GM18868 (cell line): Measurements from ENCODE around the gene EDIL3.
"Not testable (repeated sequence)": the region's sequence is repeated elsewhere in the genome, so short reads cannot be mapped to it uniquely, and the experiment has no call there.

Source experiments
- ATAC-seq: cut with Tn5 transposase; IDR thresholded peaks from one replicate; pipeline ENCODE4 v1.9.1; 2021; ENCODE audit warnings: mild to moderate bottlenecking, moderate library complexity; ENCODE audit not compliant: unreplicated experiment

The EDIL3 gene

DNA sequence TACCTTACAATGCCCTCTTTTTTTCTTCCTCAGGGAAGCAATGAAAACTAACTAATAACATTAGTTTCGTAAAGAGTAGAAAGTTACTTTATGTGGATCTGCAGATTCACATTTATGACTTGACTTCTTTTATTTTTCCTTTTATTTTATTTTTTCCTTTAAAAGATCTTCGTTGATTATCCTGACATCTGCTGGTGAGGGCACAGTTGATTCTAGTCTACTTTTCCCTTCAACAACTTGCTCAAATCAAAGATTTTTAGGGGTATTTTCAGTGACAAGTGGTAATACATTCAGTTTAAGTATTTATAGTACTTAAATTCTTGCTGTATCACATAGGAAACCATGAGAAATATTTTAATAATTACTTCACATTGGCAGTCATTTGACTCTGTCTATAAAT lies 4.9 kb downstream of the EDIL3 start:
- ATAC-seq = no peak

DNA sequence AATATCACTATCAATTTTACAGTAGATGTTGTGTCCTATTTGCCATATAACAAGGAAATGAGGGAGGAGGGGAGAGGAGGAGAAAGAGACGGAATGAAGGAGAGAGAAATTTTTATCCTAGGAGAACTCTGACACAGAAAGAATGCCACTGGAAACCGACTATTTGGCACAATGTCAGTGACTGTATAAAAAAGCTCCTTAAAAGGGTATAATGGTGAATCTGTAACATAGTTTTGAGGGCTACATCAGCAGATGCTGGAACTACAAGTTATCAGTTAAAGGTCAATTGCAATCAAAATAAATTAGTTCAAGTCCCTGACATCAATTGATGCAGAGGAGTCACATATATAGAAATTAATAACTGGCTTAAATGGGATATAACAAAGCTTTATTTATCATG lies 5.7 kb downstream of the EDIL3 start:
- no peak for ATAC-seq

DNA sequence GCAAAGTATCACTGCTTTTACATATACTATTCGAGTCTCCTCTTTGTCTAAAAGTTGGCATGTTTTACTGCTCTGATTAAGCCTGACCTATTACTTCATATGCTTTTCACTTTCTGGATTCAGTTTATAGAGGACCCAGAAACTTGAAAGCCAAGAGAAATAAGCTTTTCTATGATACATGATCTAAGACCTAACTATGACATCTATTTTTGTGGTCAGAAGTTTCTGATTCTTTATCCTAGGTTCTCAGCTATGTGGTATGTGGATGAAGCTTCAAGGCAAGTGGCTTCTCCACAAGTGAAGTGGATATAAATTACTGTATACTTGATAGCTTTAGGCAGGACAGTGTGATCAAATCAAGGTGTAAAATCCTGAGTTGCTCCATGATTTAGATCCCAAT lies 6.3 kb downstream of the EDIL3 start:
- ATAC-seq = no peak

DNA sequence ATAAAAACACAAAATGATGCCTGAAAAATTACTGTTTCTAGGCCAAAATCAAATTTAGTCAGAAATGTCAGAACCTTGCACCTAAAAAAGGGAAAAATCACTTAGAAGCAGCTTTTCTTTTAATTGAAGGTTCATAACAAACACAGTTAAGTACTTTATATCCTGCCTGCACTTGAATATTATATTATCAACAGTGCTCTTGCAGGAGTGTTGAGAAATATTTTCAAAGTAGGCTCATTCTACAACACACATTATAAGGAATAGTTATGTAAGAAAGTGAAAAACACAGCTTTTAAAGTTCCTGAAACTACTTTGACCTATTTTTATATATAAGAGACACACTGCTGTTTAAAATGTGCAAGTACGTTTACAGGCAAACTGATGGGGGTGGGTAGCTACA lies 8.3 kb downstream of the EDIL3 start:
- no peak for ATAC-seq

DNA sequence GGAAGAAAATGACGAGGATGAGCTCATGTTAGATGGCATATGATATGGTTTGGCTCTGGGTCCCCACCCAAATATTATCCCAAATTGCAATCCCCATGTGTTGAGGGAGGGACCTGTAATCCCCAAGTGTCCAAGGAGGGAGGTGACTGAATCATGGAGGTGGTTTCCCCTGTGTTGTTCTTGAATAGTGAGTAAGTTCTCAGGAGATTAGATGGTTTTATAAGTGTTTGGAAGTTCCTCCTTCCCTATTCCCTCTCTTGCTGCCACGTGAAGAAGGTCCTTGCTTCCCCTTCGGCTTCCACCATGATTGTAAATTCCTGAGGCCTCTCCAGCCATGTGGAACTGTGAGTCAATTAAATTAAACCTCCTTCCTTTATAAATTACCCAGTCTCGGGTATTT lies 10.1 kb downstream of the EDIL3 start:
- no peak for ATAC-seq

DNA sequence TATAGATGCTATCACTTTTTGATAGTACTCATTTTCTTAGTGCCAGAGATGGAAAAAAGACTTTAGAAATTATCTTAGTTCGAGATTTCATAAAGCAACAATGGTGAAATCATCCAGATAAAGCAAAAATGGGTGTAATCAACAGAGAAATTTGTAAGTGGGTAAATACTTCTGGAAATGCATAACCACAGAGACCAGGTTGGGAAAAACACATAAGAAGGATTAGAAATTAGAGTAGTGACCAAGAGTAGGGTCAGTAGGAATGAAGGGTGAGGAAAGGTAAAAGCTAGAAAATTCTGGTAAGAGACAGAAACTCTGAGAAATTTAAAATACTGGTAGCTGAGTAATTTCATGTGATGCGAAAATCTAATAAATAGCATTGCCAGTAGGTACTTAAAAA lies 11.2 kb downstream of the EDIL3 start:
- ATAC-seq = no peak

DNA sequence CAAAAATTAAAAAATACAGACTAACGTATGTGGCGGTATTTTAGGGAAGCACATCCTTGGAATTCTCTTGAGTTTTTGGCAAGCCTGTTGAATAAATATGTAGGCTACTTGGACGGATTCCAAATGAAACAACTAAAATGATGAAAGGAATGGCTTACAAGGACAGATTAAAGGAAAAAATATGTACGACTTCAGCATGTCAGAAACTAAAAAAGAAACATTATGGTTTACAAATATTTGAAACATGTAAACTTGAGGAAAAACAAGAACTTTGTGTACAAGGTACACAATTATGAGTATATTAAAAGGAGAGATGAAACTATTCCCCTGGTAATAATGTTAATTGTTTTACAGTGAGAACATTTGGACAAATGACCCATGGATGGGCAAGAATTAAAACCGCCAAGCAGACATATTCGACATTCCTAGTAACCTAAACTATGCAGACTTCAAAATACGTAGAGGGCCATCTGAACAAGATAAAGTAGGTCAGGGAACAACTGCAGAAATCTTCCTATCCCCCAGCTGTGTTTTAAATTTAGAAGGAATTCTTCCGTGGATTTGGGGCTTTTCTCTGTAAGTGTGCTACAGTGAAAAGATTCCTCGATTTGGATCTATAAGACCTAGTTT lies 12.5 kb downstream of the EDIL3 start:
- no peak for ATAC-seq

DNA sequence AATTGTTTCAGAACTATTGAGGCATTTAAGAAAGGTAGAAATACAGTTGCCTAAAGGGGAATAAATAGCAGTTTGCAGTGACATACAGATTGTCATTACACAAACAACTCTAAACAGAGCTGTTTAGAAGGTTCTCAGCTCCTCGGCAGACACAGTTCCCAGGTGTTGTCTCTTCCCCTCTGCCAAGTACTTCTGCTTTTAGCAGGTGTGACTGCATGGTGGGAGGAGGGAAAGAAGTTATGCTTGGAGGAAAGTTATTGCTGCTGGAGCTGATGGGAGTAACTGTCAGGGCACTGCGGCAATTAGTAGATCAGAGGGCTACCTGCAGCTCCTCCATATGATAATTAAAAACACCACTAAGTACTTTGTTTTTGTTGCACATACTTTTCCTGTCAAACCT lies 14.5 kb downstream of the EDIL3 start:
- ATAC-seq = no peak

DNA sequence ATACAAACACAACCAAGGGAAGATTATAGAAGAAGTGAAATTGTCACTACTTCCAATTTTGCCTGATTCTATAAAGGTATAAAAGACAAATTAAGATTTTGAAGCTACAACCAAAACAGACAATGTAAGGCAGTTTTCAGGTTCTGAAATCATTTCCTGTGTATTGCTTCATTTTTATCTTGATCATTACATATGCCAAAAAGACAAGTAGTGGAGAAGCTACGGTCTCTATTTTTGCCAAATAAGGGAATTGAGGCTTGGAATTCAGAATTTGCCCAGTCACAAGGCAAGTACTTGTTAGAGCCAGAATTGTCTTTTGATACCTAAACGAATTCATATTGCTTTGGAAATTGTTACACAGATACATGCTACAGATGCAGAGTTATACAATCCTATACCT lies 20.6 kb downstream of the EDIL3 start:
- ATAC-seq = no peak

DNA sequence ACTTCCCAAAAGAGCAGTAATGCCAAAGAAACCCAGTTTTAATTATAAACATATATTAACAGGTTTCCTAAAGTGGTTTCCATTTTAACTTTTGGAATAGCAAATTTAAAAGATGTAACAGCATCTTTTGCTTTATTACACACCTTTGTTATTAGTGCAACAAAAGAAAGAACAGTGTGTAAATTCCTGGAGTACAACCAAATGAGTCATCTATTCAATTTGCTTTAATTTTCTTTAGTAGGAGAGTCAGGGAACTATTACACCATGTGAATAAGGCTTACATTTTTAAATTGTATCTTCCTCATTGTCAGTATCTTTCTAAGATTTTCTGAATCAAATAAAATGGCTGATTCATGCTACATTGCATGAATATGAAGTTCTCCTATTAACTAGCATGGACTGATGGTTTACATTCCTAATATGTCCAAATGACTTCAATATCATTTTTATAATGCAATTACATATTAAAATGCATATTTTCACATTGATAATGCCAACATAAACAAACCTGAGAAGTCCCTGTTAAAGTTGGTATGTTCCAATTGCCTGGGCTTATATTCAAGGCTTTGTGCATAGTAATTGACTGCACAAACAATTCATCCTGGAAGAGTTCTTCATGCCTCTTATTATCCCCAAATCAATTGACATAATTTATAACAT lies 22.5 kb downstream of the EDIL3 start:
- ATAC-seq = no peak

DNA sequence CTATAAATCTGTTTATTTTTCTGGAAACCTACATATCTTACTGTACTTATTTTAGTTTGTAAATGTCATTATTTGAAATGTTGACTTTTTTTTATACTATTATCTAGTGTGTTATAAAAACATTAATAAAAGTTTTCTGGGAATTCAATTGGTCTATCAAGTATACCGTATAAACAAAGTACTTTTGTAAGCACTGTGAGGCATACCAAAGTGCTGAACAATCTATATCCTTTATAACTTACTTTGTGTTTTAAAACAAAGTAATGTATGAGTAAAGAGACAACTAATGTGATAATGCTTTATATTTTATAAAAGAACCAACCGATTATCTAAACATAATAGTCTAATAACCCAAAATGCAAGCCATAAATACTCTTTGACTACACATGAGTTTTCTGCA lies 23.1 kb downstream of the EDIL3 start:
- ATAC-seq = no peak

DNA sequence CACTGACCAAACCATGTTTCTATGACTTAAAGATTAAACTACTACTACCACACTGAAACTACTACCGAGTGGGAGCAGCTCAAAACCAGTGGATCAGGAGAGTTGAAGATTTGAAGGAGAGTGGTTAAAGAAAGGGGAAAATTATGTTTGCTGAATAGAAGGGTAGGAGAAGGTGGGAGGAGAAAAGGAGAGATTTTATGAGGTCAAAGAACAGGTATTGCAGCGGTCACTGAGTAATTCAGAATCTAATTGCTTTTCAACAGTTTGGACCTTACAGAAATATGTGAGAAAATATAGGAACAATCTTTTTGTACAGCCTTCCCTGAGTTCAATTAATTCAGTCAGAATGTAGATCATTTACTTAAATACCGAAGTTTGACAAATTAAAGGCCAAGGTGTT lies 24.6 kb downstream of the EDIL3 start:
- ATAC-seq = no peak

DNA sequence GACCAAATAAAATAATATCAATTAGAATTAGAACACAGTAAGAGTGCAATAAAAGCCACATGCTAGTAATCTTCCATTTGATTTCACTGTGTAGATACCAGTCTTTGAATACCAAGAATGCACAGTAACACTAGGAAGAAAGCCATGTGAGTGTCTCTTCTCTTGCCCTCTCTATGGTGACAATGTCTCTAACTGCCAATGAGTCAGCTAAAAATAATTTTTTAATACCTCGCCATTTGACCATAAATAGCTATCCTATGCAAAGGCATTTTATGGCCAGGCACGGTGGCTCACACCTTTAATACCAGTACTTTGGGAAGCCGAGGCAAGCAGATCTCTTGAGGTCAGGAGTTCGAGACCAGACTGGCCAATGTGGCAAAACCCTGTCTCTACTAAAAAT lies 30.6 kb downstream of the EDIL3 start:
- no peak for ATAC-seq

DNA sequence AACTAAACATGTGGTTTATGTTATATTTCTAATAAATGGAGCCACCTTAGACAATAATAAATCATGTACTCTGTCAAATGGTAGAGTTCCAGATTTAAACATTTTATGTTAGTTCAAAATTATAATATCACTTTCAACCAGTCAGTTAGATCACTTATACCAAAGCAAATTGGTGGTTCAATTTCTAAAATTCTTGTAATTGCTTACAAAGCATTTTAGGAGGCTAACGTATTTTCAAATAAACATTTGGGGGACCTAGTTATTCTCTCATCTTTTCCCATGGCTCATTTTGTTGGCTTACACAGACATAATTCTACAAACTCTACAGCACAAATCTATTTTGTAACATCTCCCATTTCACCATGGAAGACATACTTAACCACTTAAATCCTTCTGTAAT lies 39.9 kb downstream of the EDIL3 start:
- no peak for ATAC-seq

DNA sequence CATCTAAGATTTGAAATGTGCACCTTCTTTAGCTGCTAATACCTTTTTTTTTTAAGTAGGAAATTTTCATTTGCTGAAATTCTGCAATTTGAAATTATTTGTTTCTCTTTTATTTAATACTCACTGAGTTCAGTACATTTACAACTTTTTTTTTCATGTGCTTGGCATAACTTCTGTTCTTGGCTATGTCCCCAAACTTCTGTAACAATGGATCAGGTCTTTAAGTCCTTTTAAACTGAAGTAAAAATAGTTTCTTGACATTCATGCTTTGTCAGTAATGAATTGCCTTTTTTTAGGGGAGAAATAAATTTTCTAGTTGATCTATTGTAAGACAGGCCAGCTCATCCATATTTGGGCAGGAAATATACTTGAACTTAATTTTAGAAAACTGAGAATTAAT lies 41.5 kb downstream of the EDIL3 start:
- no peak for ATAC-seq

DNA sequence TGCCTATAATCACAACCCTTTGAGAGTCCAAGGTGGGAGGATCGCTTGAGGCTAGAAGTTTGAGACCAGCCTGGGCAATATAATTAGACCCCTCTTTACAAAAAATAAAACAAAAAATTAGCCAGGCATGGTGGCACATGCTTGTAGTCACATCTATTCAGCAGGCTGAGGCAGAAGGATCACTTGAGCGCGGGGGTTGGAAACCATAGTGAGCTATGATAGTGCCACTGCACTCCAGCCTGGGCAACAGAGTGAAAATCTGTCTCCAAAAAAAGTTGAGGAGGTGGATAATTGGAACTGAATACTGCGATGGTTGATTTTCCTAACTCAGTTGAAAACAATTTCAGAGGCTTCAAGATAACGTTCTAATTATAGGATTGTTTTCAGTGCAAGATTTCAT lies 52.6 kb downstream of the EDIL3 start:
- ATAC-seq = no peak

DNA sequence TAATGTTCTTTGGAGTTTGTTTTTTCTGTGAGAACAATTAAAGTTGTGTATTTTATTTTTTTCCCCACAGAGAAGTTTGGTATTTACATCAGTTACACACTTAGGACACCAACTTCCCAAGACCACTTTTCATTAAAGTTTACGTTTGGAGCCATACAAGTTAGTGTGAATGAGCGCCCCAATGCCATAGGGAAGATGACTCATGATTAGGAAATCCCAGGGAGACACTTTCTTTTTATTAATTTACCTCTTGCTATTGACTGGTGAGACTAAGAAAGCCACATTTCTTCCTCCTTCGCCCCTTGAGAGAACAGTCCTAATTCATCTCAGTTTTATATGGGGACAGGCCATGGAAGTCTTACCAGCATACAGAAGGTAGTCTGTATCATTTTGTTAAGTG lies 57.1 kb downstream of the EDIL3 start:
- ATAC-seq = no peak

DNA sequence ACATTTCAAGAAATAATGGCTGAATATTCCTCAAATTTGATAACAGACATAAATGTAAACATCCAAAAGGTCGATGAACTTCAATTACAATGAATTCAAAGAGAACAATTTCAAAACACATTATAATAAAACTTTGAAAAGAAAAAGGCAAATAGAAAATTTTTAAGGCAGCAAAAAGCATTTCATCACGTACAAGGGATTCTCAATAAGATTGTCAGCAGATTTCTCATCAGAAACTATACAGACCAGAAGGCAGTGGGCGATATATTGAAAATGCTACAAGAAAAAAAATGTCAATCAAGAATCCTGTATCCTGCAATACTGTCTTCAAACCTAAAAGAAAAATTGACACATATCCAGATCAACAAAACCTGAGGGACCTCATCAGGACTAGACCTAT lies 62.0 kb downstream of the EDIL3 start:
- ATAC-seq = no peak

DNA sequence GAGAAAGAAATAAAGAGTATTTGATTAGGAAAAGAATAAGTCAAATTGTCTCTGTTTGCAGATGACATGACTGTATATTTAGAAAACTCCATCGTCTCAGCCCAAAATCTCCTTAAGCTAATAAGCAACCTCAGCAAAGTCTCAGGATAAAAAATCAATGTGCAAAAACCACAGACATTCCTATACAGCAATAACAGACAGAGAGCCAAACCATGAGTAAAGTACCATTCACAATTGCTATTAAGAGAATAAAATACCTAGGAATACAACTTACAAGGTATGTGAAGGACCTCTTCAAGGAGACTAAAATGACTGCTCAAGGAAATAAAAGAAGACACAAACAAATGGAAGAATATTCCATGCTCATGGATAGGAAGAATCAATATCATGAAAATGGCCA lies 66.9 kb downstream of the EDIL3 start:
- ATAC-seq = not testable (repeated sequence)

DNA sequence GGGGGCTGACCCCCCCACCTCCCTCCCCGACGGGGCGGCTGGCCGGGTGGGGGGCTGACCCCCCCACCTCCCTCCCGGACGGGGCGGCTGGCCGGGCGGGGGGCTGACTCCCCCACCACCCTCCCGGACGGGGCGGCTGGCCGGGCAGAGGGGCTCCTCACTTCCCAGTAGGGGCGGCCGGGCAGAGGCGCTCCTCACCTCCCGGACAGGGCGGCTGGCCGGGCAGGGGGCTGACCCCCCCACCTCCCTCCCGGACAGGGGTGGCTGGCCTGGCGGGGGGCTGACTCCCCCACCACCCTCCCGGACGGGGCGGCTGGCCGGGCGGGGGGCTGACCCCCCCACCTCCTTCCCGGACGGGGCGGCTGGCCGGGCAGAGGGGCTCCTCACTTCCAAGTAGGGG lies 72.4 kb downstream of the EDIL3 start:
- not testable (repeated sequence) for ATAC-seq

DNA sequence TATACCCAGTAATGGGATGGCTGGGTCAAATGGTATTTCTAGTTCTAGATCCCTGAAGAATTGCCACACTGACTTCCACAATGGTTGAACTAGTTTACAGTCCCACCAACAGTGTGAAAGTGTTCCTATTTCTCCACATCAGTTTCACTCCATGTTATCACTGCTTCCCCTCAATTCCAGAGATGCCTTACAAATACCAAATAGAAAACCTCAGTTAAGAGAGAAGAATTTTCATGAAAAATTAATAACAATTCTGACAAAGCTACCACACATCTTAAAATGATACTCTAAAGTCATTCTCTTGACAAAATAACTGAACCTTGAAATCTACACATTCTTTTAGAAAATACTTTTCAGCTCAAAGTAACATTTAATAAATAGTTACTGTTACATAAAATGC lies 74.8 kb downstream of the EDIL3 start:
- not testable (repeated sequence) for ATAC-seq

DNA sequence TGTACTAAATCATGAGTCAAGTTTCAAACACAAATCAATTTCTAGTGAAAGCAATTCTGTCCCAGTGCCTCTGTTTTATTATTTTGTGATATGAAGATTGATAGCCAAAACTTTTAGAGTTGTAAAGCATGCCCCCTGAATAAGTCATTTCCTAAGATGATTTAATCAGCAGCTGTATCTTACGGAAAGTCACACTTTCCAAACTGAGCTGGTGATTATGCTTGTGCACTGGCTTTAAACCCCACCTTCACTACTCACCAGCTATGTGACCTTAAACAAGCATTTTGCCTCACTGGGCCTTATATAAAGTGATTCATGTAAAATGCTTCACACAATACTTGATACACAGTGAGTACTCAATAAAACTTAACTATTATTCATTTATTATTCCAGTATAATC lies 78.1 kb downstream of the EDIL3 start:
- ATAC-seq = no peak

DNA sequence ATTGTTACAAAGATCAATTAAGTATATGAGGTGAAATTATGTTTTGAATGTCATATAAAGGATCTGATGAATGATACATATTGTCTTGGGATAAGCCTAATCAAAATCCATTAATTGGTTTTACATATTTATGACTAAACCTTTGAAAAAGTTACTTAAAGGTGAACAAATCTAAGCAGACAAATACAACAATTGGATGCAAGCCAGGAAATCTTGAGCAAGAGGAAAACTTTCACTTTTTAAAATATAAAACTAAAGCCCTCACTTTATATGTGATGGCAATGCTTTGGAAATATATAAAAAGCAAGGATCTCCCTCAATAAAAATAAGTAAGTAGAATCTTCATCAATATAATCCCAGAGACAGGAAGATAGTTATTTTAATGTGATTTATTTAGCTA lies 80.1 kb downstream of the EDIL3 start:
- ATAC-seq = no peak
